PC-3 (cell line): ENCODE results near the gene XG.

ENCODE experiments used
- CTCF ChIP-seq: fragments of 300-600 bp; sonication (generic); conservative IDR thresholded peaks from 2 replicates; pipeline ENCODE4 v1.5.1; 2017; ENCODE audit warnings: antibody characterized with exemption, low read depth, mild to moderate bottlenecking, low read length
- EZH2 ChIP-seq: fragments of 300-600 bp; sonication (generic); IDR thresholded peaks from one replicate; pipeline ENCODE4 v1.6.1; 2017; ENCODE audit warnings: antibody characterized with exemption, mild to moderate bottlenecking, low read length; ENCODE audit not compliant: unreplicated experiment
- EZH2phosphoT487 ChIP-seq: fragments of 300-600 bp; sonication (generic); IDR thresholded peaks from 2 replicates; pipeline ENCODE4 v1.6.1; 2018; ENCODE audit warnings: mild to moderate bottlenecking, antibody characterized with exemption, low read length, borderline replicate concordance

- no peak for TF ChIP-seq EZH2
- TF ChIP-seq CTCF, result no peak
- TF ChIP-seq EZH2phosphoT487, result no peak
Measured at GRCh38 chrX:2781698-2782097, 29.9 kb downstream of the XG start.
